ENCODE data around the gene ITPR1. TPM values are rescaled to one million over a fixed set of nuclear protein-coding genes. Genes with fewer than 3 reads are reported as not detected.

Gene ITPR1
- total and polyA plus RNA-seq, 12 donors, result 9.7 to 40.3 (median 18.8) TPM

- peaks cover 0 to 34% (median 0%) of the 10 kb centered on the region in 9 donors for H3K4me1 ChIP-seq
- no peak for DNase-seq
- intact Hi-C loops (cut with DNase I), result loop anchor here in 1 of 10 donors (10.0 kb wide), 1 partner anchor 112 kb away; no protein-coding TSS in a partner anchor
- no peaks in the 10 kb centered on the region for H3K27me3 ChIP-seq
- TF ChIP-seq, protein P1, sequence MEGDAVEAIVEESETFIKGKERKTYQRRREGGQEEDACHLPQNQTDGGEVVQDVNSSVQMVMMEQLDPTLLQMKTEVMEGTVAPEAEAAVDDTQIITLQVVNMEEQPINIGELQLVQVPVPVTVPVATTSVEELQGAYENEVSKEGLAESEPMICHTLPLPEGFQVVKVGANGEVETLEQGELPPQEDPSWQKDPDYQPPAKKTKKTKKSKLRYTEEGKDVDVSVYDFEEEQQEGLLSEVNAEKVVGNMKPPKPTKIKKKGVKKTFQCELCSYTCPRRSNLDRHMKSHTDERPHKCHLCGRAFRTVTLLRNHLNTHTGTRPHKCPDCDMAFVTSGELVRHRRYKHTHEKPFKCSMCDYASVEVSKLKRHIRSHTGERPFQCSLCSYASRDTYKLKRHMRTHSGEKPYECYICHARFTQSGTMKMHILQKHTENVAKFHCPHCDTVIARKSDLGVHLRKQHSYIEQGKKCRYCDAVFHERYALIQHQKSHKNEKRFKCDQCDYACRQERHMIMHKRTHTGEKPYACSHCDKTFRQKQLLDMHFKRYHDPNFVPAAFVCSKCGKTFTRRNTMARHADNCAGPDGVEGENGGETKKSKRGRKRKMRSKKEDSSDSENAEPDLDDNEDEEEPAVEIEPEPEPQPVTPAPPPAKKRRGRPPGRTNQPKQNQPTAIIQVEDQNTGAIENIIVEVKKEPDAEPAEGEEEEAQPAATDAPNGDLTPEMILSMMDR (IDR thresholded peaks at IDR 0.05), result no peak
- no peak overlapping the region for H3K27ac ChIP-seq
- WGBS, 2 donors, result 51 to 58% methylated on average over 5 of the region's 5 CpGs
- peaks cover 0 to 5% (median 0%) of the 10 kb centered on the region in 9 donors for H3K36me3 ChIP-seq
- no peak for ATAC-seq
- no peak overlapping the region for H3K4me3 ChIP-seq
- peaks cover 0 to 24% (median 13%) of the 10 kb centered on the region in 11 donors for H3K9me3 ChIP-seq
Measured at GRCh38 chr3:4856986-4857385, 363.8 kb downstream of the ITPR1 start.

- intact Hi-C loops (cut with DNase I), result loop anchor here in 1 of 10 donors (10.0 kb wide), 1 partner anchor 115 kb away; no protein-coding TSS in a partner anchor
- Histone ChIP-seq H3K27me3 (no peaks in the 10 kb centered on the region), H3K9me3 (peaks cover 0 to 31% (median 14%) of the 10 kb centered on the region in 11 donors), H3K4me3 (no peak overlapping the region), H3K4me1 (peaks cover 0 to 19% (median 0%) of the 10 kb centered on the region in 9 donors), H3K36me3 (peaks cover 0 to 8% (median 0%) of the 10 kb centered on the region in 9 donors), H3K27ac (no peak overlapping the region)
- DNase-seq (no peak), ATAC-seq (no peak)
- 93 to 95% methylated on average over 1 of the region's 1 CpG for WGBS, 2 donors
- TF ChIP-seq, protein P1 (IDR thresholded peaks at IDR 0.05), result no peak
Measured at GRCh38 chr3:4859788-4860187, 366.6 kb downstream of the ITPR1 start.

- WGBS, 2 donors, result 100% methylated on average over 2 of the region's 2 CpGs
- no peak overlapping the region for H3K4me3 ChIP-seq
- TF ChIP-seq, protein P1 (IDR thresholded peaks at IDR 0.05), result no peak
- no peak overlapping the region for H3K27ac ChIP-seq
- DNase-seq (no peak), ATAC-seq (no peak)
- H3K9me3 ChIP-seq, result peaks cover 0 to 31% (median 14%) of the 10 kb centered on the region in 11 donors
- intact Hi-C loops (cut with DNase I), result no loop called here
- H3K36me3 ChIP-seq, result peaks cover 0 to 8% (median 0%) of the 10 kb centered on the region in 9 donors
- H3K4me1 ChIP-seq, result peaks cover 0 to 27% (median 17%) of the 10 kb centered on the region in 9 donors
- no peaks in the 10 kb centered on the region for H3K27me3 ChIP-seq
Measured at GRCh38 chr3:4862973-4863372, 369.8 kb downstream of the ITPR1 start.

GRCh38 chr3:4864503-4864902, 371.4 kb downstream of the ITPR1 start:
- intact Hi-C loops (cut with DNase I), result no loop called here
- TF ChIP-seq, protein P1 (IDR thresholded peaks at IDR 0.05), result no peak
- Histone ChIP-seq H3K4me1 (peaks cover 0 to 37% (median 27%) of the 10 kb centered on the region in 9 donors), H3K4me3 (no peak overlapping the region), H3K27me3 (no peaks in the 10 kb centered on the region), H3K36me3 (peaks cover 0 to 8% (median 0%) of the 10 kb centered on the region in 9 donors), H3K9me3 (peaks cover 0 to 31% (median 14%) of the 10 kb centered on the region in 11 donors), H3K27ac (no peak overlapping the region)
- ATAC-seq, result no peak
- WGBS, 2 donors, result 91 to 97% methylated on average over 1 of the region's 1 CpG
- DNase-seq, result no peak

Data from heart right ventricle (tissue), 16 donors.